ENCODE measurements around the gene OCSTAMP.
A peak's percentile ranks its signal among the peaks of the same experiment; 100 is the strongest.

Gene OCSTAMP

GRCh38 chr20:46578745-46579144, 28.3 kb upstream of the OCSTAMP start:
- H3K9me3 Mint-ChIP-seq = no peaks in the 10 kb centered on the region
- peaks cover 48% of the 10 kb centered on the region for H3K27me3 Mint-ChIP-seq
- ATAC-seq = no peak
- H3K36me3 Mint-ChIP-seq = no peaks in the 10 kb centered on the region
- H3K27ac Mint-ChIP-seq = no peak overlapping the region
- no peak overlapping the region for H3K4me3 Mint-ChIP-seq
- H3K4me1 Mint-ChIP-seq = peaks cover 9% of the 10 kb centered on the region

GRCh38 chr20:46576774-46577395, 26.4 kb upstream of the OCSTAMP start:
- H3K36me3 Mint-ChIP-seq = no peaks in the 10 kb centered on the region
- no peak for ATAC-seq
- H3K27ac Mint-ChIP-seq = no peak overlapping the region
- H3K9me3 Mint-ChIP-seq = no peaks in the 10 kb centered on the region
- H3K4me3 Mint-ChIP-seq = no peak overlapping the region
- H3K4me1 Mint-ChIP-seq = peaks cover 9% of the 10 kb centered on the region
- peaks cover 47% of the 10 kb centered on the region for H3K27me3 Mint-ChIP-seq

DNA sequence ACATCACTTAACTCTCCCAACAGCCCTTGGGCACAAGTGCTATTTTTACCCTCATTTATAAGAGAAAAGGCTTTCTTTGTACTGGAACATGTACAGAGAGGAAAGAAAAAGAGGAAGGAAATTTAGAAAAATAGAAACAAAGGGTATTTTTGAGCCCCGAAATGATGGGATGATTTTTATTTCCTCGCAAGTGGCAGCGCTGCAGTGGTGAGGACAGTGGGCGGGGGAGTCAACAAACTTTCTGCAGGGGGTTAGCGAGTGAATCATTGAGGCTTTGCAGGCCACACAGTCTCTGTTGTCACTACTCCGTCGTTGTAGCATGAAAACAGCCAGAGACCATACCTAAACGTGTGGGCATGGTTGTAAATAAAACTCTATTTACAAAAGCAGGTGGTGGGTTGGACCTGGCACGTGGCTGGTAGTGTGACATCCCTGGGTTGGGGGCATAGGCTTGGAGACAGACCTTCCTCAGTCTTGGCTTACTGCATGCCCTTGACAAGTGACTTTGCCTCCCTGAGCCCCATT, 25.5 kb upstream of the OCSTAMP start:
- no peak overlapping the region for H3K27ac Mint-ChIP-seq
- no peak for ATAC-seq
- no peak overlapping the region for H3K4me3 Mint-ChIP-seq

DNA sequence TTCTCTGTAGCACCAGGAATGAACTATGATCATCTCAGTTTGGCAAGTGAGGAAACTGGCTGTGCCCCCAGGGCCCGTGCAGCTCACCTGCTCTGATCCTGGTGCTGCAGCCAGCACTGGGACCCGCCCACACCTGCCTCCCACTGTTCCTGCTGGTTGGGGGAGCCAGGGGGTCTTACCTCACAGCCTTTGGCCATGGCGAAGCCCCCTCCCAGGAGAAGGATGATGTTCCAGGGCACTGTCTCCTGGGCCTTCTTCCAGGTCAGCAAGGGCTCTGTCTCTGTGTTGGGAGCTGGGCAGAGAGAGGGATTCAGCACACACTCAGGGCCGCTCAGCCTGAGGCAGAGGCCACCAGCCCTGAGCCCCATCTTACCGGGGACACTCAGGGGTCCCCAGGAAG, 24.9 kb upstream of the OCSTAMP start:
- peaks cover 9% of the 10 kb centered on the region for H3K4me1 Mint-ChIP-seq
- H3K36me3 Mint-ChIP-seq = no peaks in the 10 kb centered on the region
- H3K9me3 Mint-ChIP-seq = no peaks in the 10 kb centered on the region
- H3K27ac Mint-ChIP-seq = no peak overlapping the region
- no peak overlapping the region for H3K4me3 Mint-ChIP-seq
- ATAC-seq = no peak
- peaks cover 32% of the 10 kb centered on the region for H3K27me3 Mint-ChIP-seq

More for the DNA sequence above, 25.5 kb upstream of the OCSTAMP start:
- Mint-ChIP-seq H3K36me3 (no peaks in the 10 kb centered on the region), H3K9me3 (no peaks in the 10 kb centered on the region), H3K4me1 (peaks cover 9% of the 10 kb centered on the region), H3K27me3 (peaks cover 38% of the 10 kb centered on the region)

DNA sequence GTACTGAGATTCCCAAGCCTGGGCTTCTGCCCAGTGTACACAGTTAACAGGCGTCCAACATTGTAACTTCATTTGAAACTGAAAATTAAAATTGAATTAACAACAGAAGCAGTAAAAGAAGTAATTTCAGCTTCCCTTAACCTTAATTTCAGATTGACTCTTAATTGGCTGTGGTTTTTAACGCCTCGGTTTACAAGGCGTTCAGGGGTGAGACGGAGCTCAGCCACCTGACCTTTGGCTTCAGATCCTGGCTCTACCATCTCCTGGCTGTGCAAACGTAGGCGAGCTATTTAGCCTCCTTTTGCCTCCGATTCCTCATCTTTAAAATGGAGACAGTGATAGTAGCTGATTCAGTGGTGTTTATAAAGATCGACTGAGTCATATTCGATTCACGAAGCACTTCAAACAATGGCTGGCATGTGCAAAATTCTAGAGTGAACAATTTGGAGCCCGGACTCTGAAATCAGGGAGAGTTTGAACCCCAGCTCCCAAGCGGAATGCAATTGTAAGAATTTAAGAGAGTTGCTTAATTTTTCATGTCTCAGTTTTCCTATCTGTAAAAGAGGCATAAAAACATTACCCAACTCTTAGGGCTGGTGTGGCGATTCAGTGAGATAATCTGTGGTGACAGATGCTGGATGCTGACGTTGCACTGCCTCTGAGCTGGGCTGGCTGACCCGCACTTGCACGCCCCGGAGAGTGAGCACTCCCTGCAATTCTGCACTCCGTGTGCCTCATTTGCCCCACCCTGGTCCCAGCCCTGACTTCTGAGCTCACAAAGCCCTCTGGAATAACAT, 23.5 kb upstream of the OCSTAMP start:
- no peaks in the 10 kb centered on the region for H3K9me3 Mint-ChIP-seq
- H3K4me3 Mint-ChIP-seq = no peak overlapping the region
- H3K27ac Mint-ChIP-seq = no peak overlapping the region
- H3K36me3 Mint-ChIP-seq = no peaks in the 10 kb centered on the region
- peaks cover 25% of the 10 kb centered on the region for H3K27me3 Mint-ChIP-seq
- peaks cover 9% of the 10 kb centered on the region for H3K4me1 Mint-ChIP-seq
- ATAC-seq = no peak

DNA sequence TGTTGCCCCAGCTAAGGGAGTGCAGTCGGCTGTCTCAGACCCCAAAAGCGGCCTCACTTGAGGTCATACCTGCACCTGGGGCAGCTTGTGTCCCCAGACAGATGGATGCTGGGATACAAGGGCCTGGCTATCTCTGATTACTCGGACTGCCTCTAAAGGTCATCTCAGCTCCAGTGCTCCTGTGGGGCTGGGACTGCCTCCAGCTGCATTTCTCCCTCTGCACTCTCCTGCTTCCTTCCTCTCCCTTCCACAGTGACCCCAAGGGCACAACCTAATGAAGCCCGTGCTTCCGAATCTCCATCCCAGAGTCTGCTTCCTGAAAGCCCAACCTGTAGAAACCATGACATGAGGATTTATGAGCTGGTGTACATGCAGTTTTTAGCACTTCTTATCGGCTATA, 22.8 kb upstream of the OCSTAMP start:
- H3K27me3 Mint-ChIP-seq = peaks cover 18% of the 10 kb centered on the region
- ATAC-seq = no peak
- no peaks in the 10 kb centered on the region for H3K36me3 Mint-ChIP-seq
- peaks cover 9% of the 10 kb centered on the region for H3K4me1 Mint-ChIP-seq
- no peak overlapping the region for H3K27ac Mint-ChIP-seq
- H3K9me3 Mint-ChIP-seq = no peaks in the 10 kb centered on the region
- no peak overlapping the region for H3K4me3 Mint-ChIP-seq

DNA sequence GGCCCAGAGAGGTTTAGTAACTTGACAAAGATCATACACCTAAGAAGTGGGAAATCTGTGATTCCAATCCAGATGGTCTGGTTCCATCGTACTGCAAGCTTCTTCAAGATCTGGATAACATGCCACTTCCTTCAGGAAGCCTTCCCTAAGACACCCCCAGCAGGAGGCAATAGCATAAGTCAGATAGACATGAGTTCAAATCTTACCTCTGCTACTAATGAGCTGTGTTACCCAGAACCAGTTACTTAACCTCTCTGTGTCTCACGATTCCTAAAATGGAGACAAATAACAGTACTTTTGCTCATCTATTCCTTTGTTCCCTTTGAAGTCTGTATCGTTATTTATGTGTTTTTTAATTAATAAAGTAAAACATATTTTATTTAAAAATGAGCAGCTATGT, 22.3 kb upstream of the OCSTAMP start:
- peaks cover 9% of the 10 kb centered on the region for H3K4me1 Mint-ChIP-seq
- H3K27me3 Mint-ChIP-seq = peaks cover 18% of the 10 kb centered on the region
- H3K27ac Mint-ChIP-seq = no peak overlapping the region
- H3K9me3 Mint-ChIP-seq = no peaks in the 10 kb centered on the region
- H3K4me3 Mint-ChIP-seq = no peak overlapping the region
- ATAC-seq = no peak
- no peaks in the 10 kb centered on the region for H3K36me3 Mint-ChIP-seq

DNA sequence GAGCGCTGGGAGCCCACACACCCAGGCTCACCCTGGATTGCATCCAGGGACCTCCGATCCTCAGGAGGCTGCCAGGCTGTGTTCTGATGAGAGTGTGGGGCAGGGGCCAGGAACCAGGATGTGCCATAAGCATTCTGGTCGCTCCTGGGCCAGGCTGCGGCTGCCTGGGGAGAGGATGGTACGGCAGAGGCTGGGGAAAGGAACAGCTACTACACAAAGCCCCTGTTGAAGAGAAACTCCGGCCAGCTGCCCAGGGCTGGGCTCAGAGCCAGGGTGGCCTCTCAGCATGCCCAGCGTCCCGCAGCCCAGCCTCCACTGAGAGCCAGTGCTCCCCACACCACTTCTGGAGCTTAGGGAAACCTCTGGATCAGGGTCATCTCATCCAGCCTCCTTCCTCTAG, 21.7 kb upstream of the OCSTAMP start:
- H3K36me3 Mint-ChIP-seq = no peaks in the 10 kb centered on the region
- peaks cover 25% of the 10 kb centered on the region for H3K27me3 Mint-ChIP-seq
- no peak overlapping the region for H3K4me3 Mint-ChIP-seq
- H3K9me3 Mint-ChIP-seq = no peaks in the 10 kb centered on the region
- peaks cover 9% of the 10 kb centered on the region for H3K4me1 Mint-ChIP-seq
- peak; percentile 36 for ATAC-seq
- no peak overlapping the region for H3K27ac Mint-ChIP-seq

DNA sequence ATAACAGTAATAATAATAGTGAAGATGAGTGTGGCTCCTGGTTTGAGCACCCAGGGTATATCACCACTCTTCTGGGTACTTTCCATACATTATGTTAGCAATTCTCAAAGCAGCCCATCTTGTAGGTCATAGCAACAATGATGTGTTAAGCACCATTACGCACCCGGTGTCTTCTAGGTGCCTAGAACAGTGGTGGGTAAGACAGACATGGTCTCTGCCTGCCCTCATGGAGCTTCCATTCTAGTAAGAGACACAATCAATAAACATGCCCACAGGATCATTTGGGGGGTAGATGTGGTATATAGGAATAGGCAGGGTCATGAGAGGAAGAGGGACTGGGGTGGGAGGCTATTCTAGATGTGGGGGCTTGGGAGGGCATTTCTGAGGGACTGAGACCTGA, 21.0 kb upstream of the OCSTAMP start:
- peaks cover 25% of the 10 kb centered on the region for H3K27me3 Mint-ChIP-seq

GRCh38 chr20:46570956-46571355, 20.5 kb upstream of the OCSTAMP start:
- Mint-ChIP-seq H3K27ac (no peak overlapping the region), H3K27me3 (peaks cover 24% of the 10 kb centered on the region), H3K36me3 (no peaks in the 10 kb centered on the region), H3K4me1 (peaks cover 5% of the 10 kb centered on the region), H3K4me3 (no peak overlapping the region), H3K9me3 (no peaks in the 10 kb centered on the region)
- ATAC-seq = no peak

More for the DNA sequence above, 21.0 kb upstream of the OCSTAMP start:
- no peak for ATAC-seq
- Mint-ChIP-seq H3K4me3 (no peak overlapping the region), H3K4me1 (peaks cover 9% of the 10 kb centered on the region), H3K27ac (no peak overlapping the region), H3K9me3 (no peaks in the 10 kb centered on the region), H3K36me3 (no peaks in the 10 kb centered on the region)

GRCh38 chr20:46569961-46570360, 19.5 kb upstream of the OCSTAMP start:
- no peak overlapping the region for H3K27ac Mint-ChIP-seq
- ATAC-seq = no peak
- peaks cover 14% of the 10 kb centered on the region for H3K27me3 Mint-ChIP-seq
- H3K4me3 Mint-ChIP-seq = no peak overlapping the region
- no peaks in the 10 kb centered on the region for H3K4me1 Mint-ChIP-seq
- H3K36me3 Mint-ChIP-seq = no peaks in the 10 kb centered on the region
- no peaks in the 10 kb centered on the region for H3K9me3 Mint-ChIP-seq

GRCh38 chr20:46568570-46569129, 18.2 kb upstream of the OCSTAMP start:
- Mint-ChIP-seq H3K4me1 (no peaks in the 10 kb centered on the region), H3K27ac (no peak overlapping the region), H3K36me3 (no peaks in the 10 kb centered on the region), H3K4me3 (no peak overlapping the region), H3K27me3 (peaks cover 9% of the 10 kb centered on the region), H3K9me3 (no peaks in the 10 kb centered on the region)
- ATAC-seq = no peak

DNA sequence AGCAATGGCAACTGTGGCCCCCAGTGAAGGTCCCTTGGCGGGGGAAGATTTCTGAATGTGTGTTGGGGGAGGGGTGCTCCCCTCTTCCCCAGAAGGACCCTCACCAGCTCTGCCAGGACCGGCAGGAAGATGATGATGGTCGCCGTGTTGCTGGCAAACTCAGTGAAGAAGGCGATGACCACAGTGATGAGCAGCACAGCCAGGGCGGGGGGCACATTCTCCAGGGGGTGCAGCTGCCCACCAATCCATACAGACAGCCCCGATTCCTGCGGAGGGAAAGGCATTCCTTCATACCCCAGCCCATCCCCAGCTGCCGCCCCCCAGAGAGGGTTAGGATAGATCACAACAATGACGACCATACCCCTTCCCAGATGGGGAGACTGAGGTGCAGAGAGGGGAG, 15.7 kb upstream of the OCSTAMP start:
- Mint-ChIP-seq H3K27ac (no peak overlapping the region), H3K27me3 (peaks cover 9% of the 10 kb centered on the region), H3K36me3 (no peaks in the 10 kb centered on the region), H3K4me3 (no peak overlapping the region), H3K9me3 (no peaks in the 10 kb centered on the region), H3K4me1 (no peaks in the 10 kb centered on the region)
- no peak for ATAC-seq

DNA sequence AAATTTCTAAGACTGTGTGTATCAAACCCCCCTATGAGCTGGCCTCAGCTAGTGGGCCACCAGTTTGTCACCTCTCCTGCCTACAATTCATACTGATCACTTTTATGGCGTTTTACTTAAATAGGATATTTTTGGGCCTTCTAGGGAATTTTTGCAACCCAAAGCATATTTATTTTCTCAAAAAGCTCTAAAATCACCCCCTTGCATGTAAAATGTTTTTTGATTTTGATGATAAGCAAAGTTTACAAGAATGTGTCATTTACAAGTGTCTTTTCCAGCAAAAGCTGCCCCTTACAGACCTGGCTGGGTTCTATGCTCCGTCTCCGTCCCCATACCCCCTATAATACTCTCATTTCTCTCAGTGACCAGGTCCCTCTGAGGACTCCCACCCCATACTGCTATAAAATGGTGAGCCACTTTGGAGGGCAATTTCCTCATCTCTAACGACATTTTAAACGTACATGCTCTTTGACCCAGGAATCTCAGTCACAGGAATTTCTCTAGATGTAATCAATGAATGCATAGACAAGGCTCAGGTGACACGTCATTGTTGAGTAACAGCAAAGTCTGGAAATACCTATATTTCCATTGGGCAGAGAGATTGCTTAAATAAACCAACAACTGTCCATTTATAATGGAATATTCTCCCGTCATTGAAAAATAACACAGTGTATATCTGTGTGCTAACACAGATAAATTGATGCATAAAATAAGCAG, 13.9 kb upstream of the OCSTAMP start:
- H3K27ac Mint-ChIP-seq = no peak overlapping the region
- peaks cover 9% of the 10 kb centered on the region for H3K27me3 Mint-ChIP-seq
- ATAC-seq = no peak
- no peaks in the 10 kb centered on the region for H3K9me3 Mint-ChIP-seq
- H3K4me1 Mint-ChIP-seq = no peaks in the 10 kb centered on the region
- no peaks in the 10 kb centered on the region for H3K36me3 Mint-ChIP-seq
- no peak overlapping the region for H3K4me3 Mint-ChIP-seq

DNA sequence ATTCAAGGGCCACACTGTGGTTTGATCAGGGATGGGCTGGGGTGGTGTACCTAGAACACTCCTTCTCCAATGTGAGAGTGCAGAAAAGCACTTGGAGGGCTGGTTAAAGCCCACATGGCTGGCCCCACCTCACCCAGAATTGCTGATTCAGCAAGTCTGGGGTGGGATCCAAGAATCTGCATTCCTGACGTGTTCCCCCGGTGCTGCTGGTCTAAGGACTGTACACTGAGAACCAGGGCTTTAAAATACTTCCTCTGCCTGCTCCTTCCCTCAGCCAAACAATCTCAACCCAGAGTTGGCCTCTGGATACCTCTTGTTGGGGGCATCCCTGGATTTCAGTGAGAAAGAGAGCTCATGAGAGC, 13.4 kb upstream of the OCSTAMP start:
- H3K27ac Mint-ChIP-seq = no peak overlapping the region
- H3K9me3 Mint-ChIP-seq = no peaks in the 10 kb centered on the region
- ATAC-seq = no peak
- H3K4me1 Mint-ChIP-seq = no peaks in the 10 kb centered on the region
- H3K36me3 Mint-ChIP-seq = no peaks in the 10 kb centered on the region
- H3K27me3 Mint-ChIP-seq = peaks cover 9% of the 10 kb centered on the region
- H3K4me3 Mint-ChIP-seq = no peak overlapping the region

Data from stimulated activated memory B cell treated with anti-CD40 and anti-IgM and Interleukin-4, amounts not matched to agents 10 μg/mL and 1 μg/mL and 100 μg/mL, for 72 hours (primary cell).